Pancreas (tissue), 10 donors: ENCODE measurements around the gene HTT. TPM values are rescaled to one million over a fixed set of nuclear protein-coding genes. Genes with fewer than 3 reads are reported as not detected.

ENCODE experiments used
- ATAC-seq, 4 donors: fragments of 200-7000 bp; cut with Tn5 transposase; one replicate each; pipeline versions ENCODE4 v1.8.0 to v1.9.1; 2020; ENCODE audit warnings: mild to moderate bottlenecking in 4 of 4, moderate library complexity in 4 of 4
- DNase-seq, 6 donors: peaks; one replicate each; pipeline ENCODE4 v3.0.0-alpha.2; 2020
- FAIRE-seq: peaks from 2 replicates; lab custom pipeline; 2012; peaks lifted over from hg19 to GRCh38; lab: Jason Lieb, UNC
- H3K27ac ChIP-seq, 4 donors: fragments of 200-600 bp; sonication (generic); 1 replicate in 3 of 4; 2 replicates in 1 of 4; pipeline versions ENCODE4 v1.5.0 to v1.8.0; 2020
- H3K27me3 ChIP-seq, 4 donors: fragments of 200-600 bp; one replicate each; pipeline ENCODE4 v1.8.0; 2021
- H3K36me3 ChIP-seq, 3 donors: fragments of 200-600 bp; sonication (generic) in 1 of 3; one replicate each; pipeline versions ENCODE4 v1.5.0 to v1.8.0; 2020 to 2021
- H3K4me1 ChIP-seq, 3 donors: fragments of 200-600 bp; one replicate each; pipeline ENCODE4 v1.8.0; 2021
- H3K4me3 ChIP-seq, 4 donors: fragments of 200-600 bp; sonication (generic) in 2 of 4; one replicate each; pipeline versions ENCODE4 v1.5.0 to v1.8.0; 2020 to 2021
- H3K9me3 ChIP-seq, 4 donors: fragments of 200-600 bp; one replicate each; pipeline ENCODE4 v1.8.0; 2021
- CTCF ChIP-seq, 4 donors: fragments of 200-600 bp; sonication (generic) in 3 of 4; IDR thresholded peaks; one replicate each; pipeline versions ENCODE4 v1.5.0 to v1.8.0; 2021; ENCODE audit warnings: antibody characterized with exemption in 4 of 4
- WGBS, 2 donors: extraction: QIAGEN DNeasy Blood & Tissue Kit; methylation state at CpG; one replicate each; pipeline ENCODE4 v1.1.7; 2013; 5-methylcytosine and 5-hydroxymethylcytosine counted together
- intact Hi-C, 3 donors: fragments of 100-400 bp; cut with DNase I; formaldehyde crosslinking; loops; one replicate each; pipeline versions ENCODE4 v1.11.1 to v1.14.2; 2022
- polyA plus RNA-seq, 2 donors: library from polyadenylated mRNA; stranded (reverse); fragments of 200-250 nt; gene quantifications; one replicate each; pipeline ENCODE4 v1.2.3, GENCODE V29; 2013
- total RNA-seq, 6 donors: library from RNA; stranded (reverse); fragmentation: NEBNext Ultra II Directional in 4 of 6; extraction: Animal tissue kit (Norgen Biotek cat#: 25700) in 4 of 6; gene quantifications; one replicate each; pipeline versions ENCODE4 v1.2.1 to v1.2.4, GENCODE V29; 2021 to 2023
- donor health status: healthy with polysubstance abuse.
- donor health status: DM: no; HTN: no; CAD: no; lungs with moderate emphysema.
- donor health status: DM: no; HTN: no; CAD: no.
- donor health status: control.
- donor health status: control.
- donor health status: Bipolar disorder and iron deficiency.
- donor health status: DM: yes; HTN: yes; CAD: no.
- donor health status: DM: no; HTN: no; CAD: no.
- donor health status: DM: no; HTN: no; CAD: no.
- donor health status: DM: yes; HTN: yes; CAD: no.

HTT gene
- total and polyA plus RNA-seq, 8 donors = 23.1 to 55.2 (median 42.7) TPM

- 49 to 59% methylated on average over 29 of the region's 29 CpGs for WGBS, 2 donors
- H3K9me3 ChIP-seq = no peaks in the 10 kb centered on the region
- peak; percentile 79 to 92 (median 84) for DNase-seq
- no peak overlapping the region for H3K4me3 ChIP-seq
- ATAC-seq = peak; percentile 75 to 82 (median 80)
- H3K4me1 ChIP-seq = peaks cover 14 to 31% (median 19%) of the 10 kb centered on the region in 3 donors
- no peak for TF ChIP-seq CTCF (IDR thresholded peaks at IDR 0.05)
- FAIRE-seq = no peak
- H3K27ac ChIP-seq = peak overlapping the region; percentile 13 to 70 (median 54)
- intact Hi-C loops = no loop called here
- peaks cover 0 to 21% (median 8%) of the 10 kb centered on the region in 3 donors for H3K36me3 ChIP-seq
- H3K27me3 ChIP-seq = no peaks in the 10 kb centered on the region
Measured at GRCh38 chr4:3239998-3240920, 165.8 kb downstream of the HTT start.

- no peak for TF ChIP-seq CTCF (IDR thresholded peaks at IDR 0.05)
- peak in 1 of 6 donors; percentile 50 for DNase-seq
- intact Hi-C loops = no loop called here
- peak overlapping the region in 1 of 4 donors; percentile 70 for H3K27ac ChIP-seq
- peaks cover 0 to 14% (median under 1%) of the 10 kb centered on the region in 3 donors for H3K36me3 ChIP-seq
- 71 to 75% methylated on average over 13 of the region's 13 CpGs for WGBS, 2 donors
- H3K27me3 ChIP-seq = no peaks in the 10 kb centered on the region
- no peak for FAIRE-seq
- no peaks in the 10 kb centered on the region for H3K9me3 ChIP-seq
- no peak overlapping the region for H3K4me3 ChIP-seq
- H3K4me1 ChIP-seq = peaks cover 14 to 31% (median 19%) of the 10 kb centered on the region in 3 donors
- ATAC-seq = no peak
Measured at GRCh38 chr4:3240936-3241522, 166.5 kb downstream of the HTT start.

- FAIRE-seq (no peak), DNase-seq (peak in 1 of 6 donors; percentile 50), ATAC-seq (no peak)
- 64 to 69% methylated on average over 17 of the region's 17 CpGs for WGBS, 2 donors
- H3K27me3 ChIP-seq = no peaks in the 10 kb centered on the region
- H3K9me3 ChIP-seq = no peaks in the 10 kb centered on the region
- H3K4me3 ChIP-seq = no peak overlapping the region
- peaks cover 0 to 9% (median 0%) of the 10 kb centered on the region in 3 donors for H3K36me3 ChIP-seq
- TF ChIP-seq CTCF (IDR thresholded peaks at IDR 0.05) = no peak
- H3K27ac ChIP-seq = no peak overlapping the region
- H3K4me1 ChIP-seq = peaks cover 14 to 31% (median 19%) of the 10 kb centered on the region in 3 donors
- intact Hi-C loops = no loop called here
Measured at GRCh38 chr4:3241898-3242524, 167.5 kb downstream of the HTT start.

GRCh38 chr4:3243136-3243780 lies 168.8 kb downstream of the HTT start:
- Histone ChIP-seq H3K9me3 (no peaks in the 10 kb centered on the region), H3K36me3 (peaks cover 0 to 9% (median 0%) of the 10 kb centered on the region in 3 donors), H3K4me1 (peaks cover 14 to 30% (median 15%) of the 10 kb centered on the region in 3 donors), H3K4me3 (no peak overlapping the region), H3K27ac (no peak overlapping the region), H3K27me3 (no peaks in the 10 kb centered on the region)
- ATAC-seq (no peak), FAIRE-seq (no peak), DNase-seq (peak in 2 of 6 donors; percentile 27 to 46)
- WGBS, 2 donors = 84% methylated on average over 23 of the region's 23 CpGs
- intact Hi-C loops = no loop called here
- TF ChIP-seq CTCF (IDR thresholded peaks at IDR 0.05) = no peak
